ENCODE measurements around the gene ST3GAL4.

Gene ST3GAL4

GRCh38 chr11:126421271-126421671, 65.8 kb downstream of the ST3GAL4 start:
- Histone ChIP-seq H3K4me1 (ENCODE audit: insufficient read depth, poor library complexity, severe bottlenecking) (no peaks in the 10 kb centered on the region), H3K27me3 (ENCODE audit: insufficient read depth, poor library complexity, severe bottlenecking) (no peaks in the 10 kb centered on the region), H3K4me3 (ENCODE audit: severe bottlenecking) (no peak overlapping the region), H3K36me3 (ENCODE audit: low read depth) (no peaks in the 10 kb centered on the region), H3K27ac (ENCODE audit: poor library complexity, severe bottlenecking) (no peak overlapping the region), H3K9me3 (ENCODE audit: severe bottlenecking) (no peaks in the 10 kb centered on the region)
- TF ChIP-seq, protein P1, sequence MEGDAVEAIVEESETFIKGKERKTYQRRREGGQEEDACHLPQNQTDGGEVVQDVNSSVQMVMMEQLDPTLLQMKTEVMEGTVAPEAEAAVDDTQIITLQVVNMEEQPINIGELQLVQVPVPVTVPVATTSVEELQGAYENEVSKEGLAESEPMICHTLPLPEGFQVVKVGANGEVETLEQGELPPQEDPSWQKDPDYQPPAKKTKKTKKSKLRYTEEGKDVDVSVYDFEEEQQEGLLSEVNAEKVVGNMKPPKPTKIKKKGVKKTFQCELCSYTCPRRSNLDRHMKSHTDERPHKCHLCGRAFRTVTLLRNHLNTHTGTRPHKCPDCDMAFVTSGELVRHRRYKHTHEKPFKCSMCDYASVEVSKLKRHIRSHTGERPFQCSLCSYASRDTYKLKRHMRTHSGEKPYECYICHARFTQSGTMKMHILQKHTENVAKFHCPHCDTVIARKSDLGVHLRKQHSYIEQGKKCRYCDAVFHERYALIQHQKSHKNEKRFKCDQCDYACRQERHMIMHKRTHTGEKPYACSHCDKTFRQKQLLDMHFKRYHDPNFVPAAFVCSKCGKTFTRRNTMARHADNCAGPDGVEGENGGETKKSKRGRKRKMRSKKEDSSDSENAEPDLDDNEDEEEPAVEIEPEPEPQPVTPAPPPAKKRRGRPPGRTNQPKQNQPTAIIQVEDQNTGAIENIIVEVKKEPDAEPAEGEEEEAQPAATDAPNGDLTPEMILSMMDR (IDR thresholded peaks at IDR 0.05; ENCODE audit: poor library complexity, severe bottlenecking) = no peak
- DNase-seq (ENCODE audit: low spot score) = no peak
- no peak for ATAC-seq (ENCODE audit: low read depth)

DNA sequence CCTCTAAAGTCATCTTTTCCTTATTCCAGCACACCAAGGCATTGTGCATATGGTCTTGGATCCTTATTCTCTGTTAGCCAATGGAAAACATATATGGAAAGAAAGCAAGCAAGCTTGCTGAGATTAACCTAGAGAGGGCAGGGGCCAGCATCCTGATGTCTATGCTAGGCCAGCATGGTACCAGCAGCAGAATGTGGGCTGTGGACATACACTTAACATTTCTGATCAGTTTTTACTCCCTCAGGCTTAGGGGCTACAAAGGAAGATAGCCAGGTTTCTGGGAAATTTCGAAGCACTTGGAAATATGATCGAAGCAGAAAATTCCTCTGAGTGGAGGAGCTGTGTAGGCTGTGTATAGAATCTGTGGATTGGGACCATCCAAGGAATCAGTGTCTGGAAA, 67.0 kb downstream of the ST3GAL4 start:
- Histone ChIP-seq H3K9me3 (ENCODE audit: severe bottlenecking) (no peaks in the 10 kb centered on the region), H3K36me3 (ENCODE audit: low read depth) (no peaks in the 10 kb centered on the region), H3K27ac (ENCODE audit: poor library complexity, severe bottlenecking) (no peak overlapping the region), H3K4me3 (ENCODE audit: severe bottlenecking) (no peak overlapping the region), H3K27me3 (ENCODE audit: insufficient read depth, poor library complexity, severe bottlenecking) (no peaks in the 10 kb centered on the region), H3K4me1 (ENCODE audit: insufficient read depth, poor library complexity, severe bottlenecking) (no peaks in the 10 kb centered on the region)
- TF ChIP-seq, protein P1 (IDR thresholded peaks at IDR 0.05; ENCODE audit: poor library complexity, severe bottlenecking) = no peak
- DNase-seq (ENCODE audit: low spot score) (no peak), ATAC-seq (ENCODE audit: low read depth) (no peak)

GRCh38 chr11:126423154-126423553, 67.7 kb downstream of the ST3GAL4 start:
- TF ChIP-seq, protein P1 (IDR thresholded peaks at IDR 0.05; ENCODE audit: poor library complexity, severe bottlenecking) = no peak
- Histone ChIP-seq H3K4me1 (ENCODE audit: insufficient read depth, poor library complexity, severe bottlenecking) (no peaks in the 10 kb centered on the region), H3K27ac (ENCODE audit: poor library complexity, severe bottlenecking) (no peak overlapping the region), H3K36me3 (ENCODE audit: low read depth) (no peaks in the 10 kb centered on the region), H3K4me3 (ENCODE audit: severe bottlenecking) (no peak overlapping the region), H3K27me3 (ENCODE audit: insufficient read depth, poor library complexity, severe bottlenecking) (no peaks in the 10 kb centered on the region), H3K9me3 (ENCODE audit: severe bottlenecking) (no peaks in the 10 kb centered on the region)
- ATAC-seq (ENCODE audit: low read depth) (no peak), DNase-seq (ENCODE audit: low spot score) (no peak)

DNA sequence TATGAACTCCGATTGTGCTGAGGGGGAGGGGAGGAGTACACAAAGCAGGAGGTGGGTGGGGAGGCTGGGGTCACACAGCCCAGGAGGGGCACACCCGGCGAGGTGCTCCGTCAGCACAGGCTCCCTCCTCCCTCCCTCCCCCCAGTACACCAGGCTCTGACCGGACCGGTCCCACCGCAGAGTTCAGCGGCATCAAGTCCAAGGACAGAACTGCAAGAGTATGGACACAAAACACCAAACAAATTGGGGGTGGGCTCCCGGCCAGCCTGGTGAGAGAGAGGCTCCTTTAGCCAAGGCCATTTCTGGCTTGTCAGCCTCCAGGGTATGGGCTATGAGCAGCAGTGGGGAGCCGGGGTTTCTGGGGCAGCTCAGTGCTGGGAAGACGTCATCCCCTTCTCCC, 68.3 kb downstream of the ST3GAL4 start:
- Histone ChIP-seq H3K36me3 (ENCODE audit: low read depth) (no peaks in the 10 kb centered on the region), H3K27ac (ENCODE audit: poor library complexity, severe bottlenecking) (no peak overlapping the region), H3K27me3 (ENCODE audit: insufficient read depth, poor library complexity, severe bottlenecking) (no peaks in the 10 kb centered on the region), H3K4me3 (ENCODE audit: severe bottlenecking) (no peak overlapping the region), H3K9me3 (ENCODE audit: severe bottlenecking) (no peaks in the 10 kb centered on the region), H3K4me1 (ENCODE audit: insufficient read depth, poor library complexity, severe bottlenecking) (no peaks in the 10 kb centered on the region)
- ATAC-seq (ENCODE audit: low read depth) = no peak
- TF ChIP-seq, protein P1 (IDR thresholded peaks at IDR 0.05; ENCODE audit: poor library complexity, severe bottlenecking) = no peak
- no peak for DNase-seq (ENCODE audit: low spot score)

GRCh38 chr11:126424471-126425039, 69.1 kb downstream of the ST3GAL4 start:
- H3K36me3 ChIP-seq (ENCODE audit: low read depth) = no peaks in the 10 kb centered on the region
- H3K27ac ChIP-seq (ENCODE audit: poor library complexity, severe bottlenecking) = no peak overlapping the region
- no peak for ATAC-seq (ENCODE audit: low read depth)
- no peaks in the 10 kb centered on the region for H3K9me3 ChIP-seq (ENCODE audit: severe bottlenecking)
- H3K4me3 ChIP-seq (ENCODE audit: severe bottlenecking) = no peak overlapping the region
- H3K4me1 ChIP-seq (ENCODE audit: insufficient read depth, poor library complexity, severe bottlenecking) = no peaks in the 10 kb centered on the region
- TF ChIP-seq, protein P1 (IDR thresholded peaks at IDR 0.05; ENCODE audit: poor library complexity, severe bottlenecking) = no peak
- no peak for DNase-seq (ENCODE audit: low spot score)
- H3K27me3 ChIP-seq (ENCODE audit: insufficient read depth, poor library complexity, severe bottlenecking) = no peaks in the 10 kb centered on the region
